Omental fat pad (tissue), 4 donors: ENCODE measurements around the gene PDE3B. TPM values are rescaled to one million over a fixed set of nuclear protein-coding genes. Genes with fewer than 3 reads are reported as not detected.
"Not testable (repeated sequence)": the region's sequence is repeated elsewhere in the genome, so short reads cannot be mapped to it uniquely, and the experiment has no call there.

Experiments used
- ATAC-seq: fragments of 150-250 bp; one replicate; pipeline ENCODE4 v1.9.1; 2016; ENCODE audit warnings: mild to moderate bottlenecking, moderate library complexity; ENCODE audit not compliant: low FRiP score
- DNase-seq: peaks from one replicate; pipeline ENCODE4 v3.0.0-alpha.2; 2019; ENCODE audit warnings: low spot score
- CTCF ChIP-seq, 3 donors: fragments of 450-650 bp; IDR thresholded peaks; one replicate each; pipeline ENCODE4 v1.5.1; 2016 to 2017; ENCODE audit warnings: antibody characterized with exemption in 3 of 3, mild to moderate bottlenecking in 3 of 3, moderate library complexity in 2 of 3
- total RNA-seq, 4 donors: library from RNA; depleted of rRNA; stranded (reverse); fragments of >200 nt; gene quantifications; one replicate each; pipeline ENCODE4 v1.1.0, GENCODE V29; 2016

The PDE3B gene
- total RNA-seq, 4 donors from 2014 or later = 83.7 to 194 (median 94.5) TPM

DNA sequence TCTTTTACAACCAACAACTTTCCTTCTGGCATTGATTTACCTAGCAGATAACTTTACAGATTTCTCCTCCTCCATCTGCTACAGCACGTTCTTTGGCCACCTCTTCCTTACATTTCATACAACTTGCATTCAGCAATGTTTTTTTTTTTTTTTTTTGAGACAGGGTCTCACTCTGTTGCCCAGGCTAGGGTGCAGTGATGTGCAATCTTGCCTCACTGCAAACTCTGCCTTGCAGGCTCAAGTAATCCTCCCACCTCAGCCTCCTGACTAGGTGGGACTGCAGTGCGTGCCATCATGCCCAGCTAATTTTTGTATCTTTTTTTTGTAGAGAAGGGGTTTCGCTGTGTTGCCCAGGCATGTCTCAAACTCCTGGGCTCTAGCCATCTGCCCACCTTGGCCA is 6.5 kb downstream of the PDE3B start:
- TF ChIP-seq CTCF (IDR thresholded peaks at IDR 0.05) = no peak
- ATAC-seq (no peak), DNase-seq (no peak)

DNA sequence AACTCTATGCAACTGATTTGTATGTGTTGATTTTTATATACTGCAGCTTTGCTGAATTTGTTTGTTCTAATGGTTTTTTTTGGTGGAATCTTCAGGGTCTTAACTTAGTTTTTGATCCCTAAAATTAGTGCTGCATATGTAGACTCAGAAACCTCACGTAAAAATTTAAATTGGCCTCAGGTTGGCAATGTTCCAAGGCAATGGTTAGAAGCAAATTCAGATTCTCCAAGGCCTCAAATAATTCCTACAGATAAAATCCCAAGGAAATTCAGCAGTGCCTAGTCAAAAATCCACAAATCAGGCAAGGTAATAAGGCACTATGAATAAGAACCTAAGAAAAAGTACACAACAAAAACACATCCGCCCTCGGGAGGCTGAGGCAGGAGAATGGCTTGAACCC is 9.5 kb downstream of the PDE3B start:
- ATAC-seq = no peak
- no peak for TF ChIP-seq CTCF (IDR thresholded peaks at IDR 0.05)
- DNase-seq = no peak

- no peak for TF ChIP-seq CTCF (IDR thresholded peaks at IDR 0.05)
- no peak for DNase-seq
- no peak for ATAC-seq
These were observed 11.8 kb downstream of the PDE3B start for GRCh38 chr11:14655435-14655834.

DNA sequence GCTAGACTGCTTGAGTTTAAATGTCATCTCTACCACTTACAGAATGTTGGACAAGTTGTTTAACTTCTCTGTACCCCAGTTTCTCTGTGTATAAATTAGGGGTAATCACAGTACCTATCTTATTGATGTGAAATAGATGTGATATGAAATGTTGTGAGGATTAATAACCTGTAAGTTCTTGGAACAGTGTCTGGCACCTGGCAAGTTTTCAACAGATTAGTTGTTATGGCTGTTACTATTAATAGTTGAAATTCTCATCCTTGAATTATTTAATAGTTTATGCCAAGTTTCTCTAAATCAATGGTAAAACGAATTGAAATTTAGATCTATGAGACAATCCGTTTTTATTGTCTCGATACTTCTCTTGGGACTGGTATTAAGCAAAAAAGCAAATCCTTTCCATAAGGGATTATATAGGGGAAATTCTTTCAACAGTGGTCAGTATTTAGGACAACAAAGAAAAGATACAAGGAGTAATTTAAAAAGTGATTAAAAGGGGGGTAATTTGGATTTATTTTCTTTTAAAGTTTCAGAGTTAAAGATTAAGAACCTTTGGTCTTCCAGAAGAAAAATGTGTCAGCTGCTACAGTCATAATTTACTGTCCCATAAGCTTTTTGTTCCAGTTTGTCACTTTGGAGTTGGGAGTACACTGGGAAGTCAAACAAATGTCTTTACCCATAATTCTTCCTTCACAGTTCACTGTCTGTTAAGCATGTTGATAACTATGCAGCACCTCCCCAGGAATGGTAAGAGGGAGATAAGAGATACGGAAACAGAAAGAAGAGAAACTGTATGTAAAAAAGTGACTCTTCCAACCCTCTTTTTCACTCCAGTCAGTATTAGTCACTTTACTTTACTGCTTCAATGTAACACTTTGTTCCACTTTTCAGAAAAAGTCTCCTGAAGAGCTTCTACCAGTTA is 13.2 kb downstream of the PDE3B start:
- no peak for TF ChIP-seq CTCF (IDR thresholded peaks at IDR 0.05)
- no peak for DNase-seq
- ATAC-seq = no peak

- no peak for TF ChIP-seq CTCF (IDR thresholded peaks at IDR 0.05)
- ATAC-seq (no peak), DNase-seq (no peak)
These were observed 14.2 kb downstream of the PDE3B start for GRCh38 chr11:14657841-14658240.

- DNase-seq, ATAC-seq: not testable (repeated sequence)
These were observed 21.3 kb downstream of the PDE3B start for GRCh38 chr11:14664926-14665325.

GRCh38 chr11:14667329-14667728 is 23.7 kb downstream of the PDE3B start:
- not testable (repeated sequence) for ATAC-seq, DNase-seq

- DNase-seq (no peak), ATAC-seq (no peak)
- no peak for TF ChIP-seq CTCF (IDR thresholded peaks at IDR 0.05)
These were observed 25.2 kb downstream of the PDE3B start for GRCh38 chr11:14668731-14669301.
